Tibial nerve (tissue), 4 donors: Measurements from ENCODE around the gene SCN9A.

Experiments
- CTCF ChIP-seq, 5 experiments: fragments of 200-600 bp in 3 of 5; fragments of 450-650 bp in 2 of 5; sonication (generic) in 3 of 5; IDR thresholded peaks; one replicate each; pipeline ENCODE4 v1.5.1; 2016 to 2019; ENCODE audit warnings: antibody characterized with exemption in 5 of 5, mild to moderate bottlenecking in 3 of 5, moderate library complexity in 2 of 5
- EP300 ChIP-seq, 2 donors: sonication (generic); formaldehyde crosslinking; IDR thresholded peaks; one replicate each; pipeline ENCODE4 v1.6.1; 2017; ENCODE audit warnings: antibody characterized with exemption in 2 of 2, mild to moderate bottlenecking in 1 of 2
- POLR2A ChIP-seq, 2 donors: fragments of 450-650 bp; IDR thresholded peaks; one replicate each; pipeline ENCODE4 v1.6.1; 2017; ENCODE audit warnings: antibody characterized with exemption in 2 of 2, mild to moderate bottlenecking in 2 of 2, moderate library complexity in 2 of 2

- TF ChIP-seq EP300 (IDR thresholded peaks at IDR 0.05) (no peak), CTCF (IDR thresholded peaks at IDR 0.05) (no peak), POLR2A (IDR thresholded peaks at IDR 0.05) (no peak)
Measured at GRCh38 chr2:166334805-166335204, 40.9 kb downstream of the SCN9A start.
